Brain microvascular endothelial cell (primary cell): ENCODE measurements around the gene TNIP1.

Source experiments
- DNase-seq: peaks from one replicate; pipeline ENCODE4 v3.0.0-alpha.2; 2020
- H3K27ac ChIP-seq: fragments of 250-450 bp; sonication (Bioruptor Pico); 2 replicates; pipeline ENCODE4 v1.5.1; 2020; ENCODE audit warnings: mild to moderate bottlenecking, moderate library complexity
- H3K27me3 ChIP-seq: fragments of 250-450 bp; sonication (Bioruptor Pico); replicated peaks from 2 replicates; pipeline ENCODE4 v1.5.1; 2020; ENCODE audit warnings: mild to moderate bottlenecking
- H3K36me3 ChIP-seq: fragments of 250-450 bp; sonication (Bioruptor Pico); replicated peaks from 2 replicates; pipeline ENCODE4 v1.5.1; 2020; ENCODE audit warnings: mild to moderate bottlenecking
- H3K4me3 ChIP-seq: 2 replicates; pipeline ENCODE4 v1.5.1; 2011; ENCODE audit warnings: low read depth, mild to moderate bottlenecking, control low read depth, low read length, moderate library complexity
- CTCF ChIP-seq: IDR thresholded peaks from 2 replicates; pipeline ENCODE4 v1.5.1; 2011; ENCODE audit warnings: low read depth, mild to moderate bottlenecking, moderate library complexity, low read length, control low read depth, inconsistent platforms; ENCODE audit errors: missing control alignments
- in situ Hi-C: cut with HindIII; loops from 2 replicates; pipeline ENCODE4 v1.10.0; 2017; ENCODE audit warnings: low sequenced_read_pairs, low pct_ligation_motif_present

TNIP1 gene

GRCh38 chr5:151007430-151008209 lies 73.2 kb downstream of the TNIP1 start:
- in situ Hi-C loops = no loop called here
- Histone ChIP-seq H3K27ac (no peak overlapping the region), H3K27me3 (no peaks in the 10 kb centered on the region), H3K4me3 (no peak overlapping the region), H3K36me3 (no peaks in the 10 kb centered on the region)
- TF ChIP-seq CTCF = no peak
- DNase-seq = no peak

- Histone ChIP-seq H3K36me3 (no peaks in the 10 kb centered on the region), H3K27me3 (no peaks in the 10 kb centered on the region), H3K4me3 (no peak overlapping the region), H3K27ac (no peak overlapping the region)
- no peak for TF ChIP-seq CTCF
- no peak for DNase-seq
- in situ Hi-C loops = no loop called here
These were observed 74.0 kb downstream of the TNIP1 start for GRCh38 chr5:151006704-151007334.

- no peak for DNase-seq
- Histone ChIP-seq H3K36me3 (no peaks in the 10 kb centered on the region), H3K4me3 (no peak overlapping the region), H3K27ac (no peak overlapping the region), H3K27me3 (no peaks in the 10 kb centered on the region)
- TF ChIP-seq CTCF = no peak
- in situ Hi-C loops = no loop called here
These were observed 74.8 kb downstream of the TNIP1 start for GRCh38 chr5:151005950-151006576.

- no peak for DNase-seq
- Histone ChIP-seq H3K4me3 (no peak overlapping the region), H3K27ac (no peak overlapping the region), H3K27me3 (no peaks in the 10 kb centered on the region), H3K36me3 (no peaks in the 10 kb centered on the region)
- TF ChIP-seq CTCF = no peak
- in situ Hi-C loops = no loop called here
These were observed 75.5 kb downstream of the TNIP1 start for GRCh38 chr5:151005187-151005949.

GRCh38 chr5:151004499-151004898 lies 76.3 kb downstream of the TNIP1 start:
- no peak for DNase-seq
- no peak for TF ChIP-seq CTCF
- H3K27me3 ChIP-seq = no peaks in the 10 kb centered on the region
- H3K4me3 ChIP-seq = no peak overlapping the region
- in situ Hi-C loops = no loop called here
- no peak overlapping the region for H3K27ac ChIP-seq
- no peaks in the 10 kb centered on the region for H3K36me3 ChIP-seq
